DND-41 (cell line): ENCODE measurements around the gene COL19A1.

Experiments used
- ATAC-seq: fragments of 200-7000 bp; cut with Tn5 transposase; 3 replicates; pipeline ENCODE4 v1.9.1; 2021; ENCODE audit warnings: low read depth; ENCODE audit not compliant: insufficient read depth
- DNase-seq: peaks from one replicate; pipeline ENCODE4 v3.0.0-alpha.2; 2020
- H2AFZ ChIP-seq: 2 replicates; pipeline ENCODE4 v1.6.0; 2012; ENCODE audit warnings: low read depth, low read length
- H3K27ac ChIP-seq: 2 replicates; pipeline ENCODE4 v1.5.1; 2012; ENCODE audit warnings: low read length, inconsistent platforms
- H3K27me3 ChIP-seq: fragments of 200-600 bp; sonication (generic); 2 replicates; pipeline ENCODE4 v1.6.0; 2012; ENCODE audit warnings: low read length, mild to moderate bottlenecking, inconsistent platforms; ENCODE audit not compliant: insufficient read depth, poor library complexity
- H3K36me3 ChIP-seq: 2 replicates; pipeline ENCODE4 v1.5.1; 2012; ENCODE audit warnings: low read length, inconsistent platforms; ENCODE audit not compliant: insufficient read depth
- H3K4me1 ChIP-seq: 2 replicates; pipeline ENCODE4 v1.5.1; 2012; ENCODE audit warnings: mild to moderate bottlenecking, low read length; ENCODE audit not compliant: insufficient read depth
- H3K4me2 ChIP-seq: 2 replicates; pipeline ENCODE4 v1.6.0; 2012; ENCODE audit warnings: mild to moderate bottlenecking, moderate library complexity, low read length, inconsistent platforms; ENCODE audit not compliant: insufficient read depth
- H3K4me3 ChIP-seq, 2 experiments: fragments of 200-600 bp in 1 of 2; shearing (Covaris generic) in 1 of 2; 2 replicates each; pipeline ENCODE4 v1.5.1; 2012 to 2016; ENCODE audit warnings: inconsistent platforms in 2 of 2, low read length in 2 of 2, mild to moderate bottlenecking in 2 of 2, low read depth in 1 of 2, moderate library complexity in 1 of 2
- H3K79me2 ChIP-seq: 2 replicates; pipeline ENCODE4 v1.6.0; 2012; ENCODE audit warnings: low read length, inconsistent platforms; ENCODE audit not compliant: insufficient read depth
- H3K9ac ChIP-seq: 2 replicates; pipeline ENCODE4 v1.6.0; 2012; ENCODE audit warnings: low read depth, mild to moderate bottlenecking, inconsistent platforms, low read length, moderate library complexity
- H3K9me3 ChIP-seq: 2 replicates; pipeline ENCODE4 v1.5.1; 2012; ENCODE audit warnings: low read length, moderate library complexity, mild to moderate bottlenecking, inconsistent platforms; ENCODE audit not compliant: insufficient read depth, severe bottlenecking
- H4K20me1 ChIP-seq: 2 replicates; pipeline ENCODE4 v1.6.0; 2012; ENCODE audit warnings: low read length; ENCODE audit not compliant: insufficient read depth
- EZH2 ChIP-seq: IDR thresholded peaks from 3 replicates; pipeline ENCODE4 v1.6.1; 2012; ENCODE audit warnings: borderline replicate concordance, low read depth, mild to moderate bottlenecking, moderate library complexity, low read length, inconsistent platforms; ENCODE audit not compliant: severe bottlenecking
- TF ChIP-seq, protein P1 (sequence below): IDR thresholded peaks from 2 replicates; pipeline ENCODE4 v1.5.1; 2012; ENCODE audit warnings: borderline replicate concordance, low read length, moderate library complexity, mild to moderate bottlenecking; ENCODE audit not compliant: poor library complexity, severe bottlenecking; ENCODE audit errors: extremely low read depth

Gene COL19A1

GRCh38 chr6:69901361-69901760, 35.0 kb downstream of the COL19A1 start:
- H2AFZ ChIP-seq, result no peak overlapping the region
- no peak for DNase-seq
- H3K9ac ChIP-seq, result no peak overlapping the region
- H3K4me3 ChIP-seq, result no peak overlapping the region
- no peaks in the 10 kb centered on the region for H3K9me3 ChIP-seq
- no peaks in the 10 kb centered on the region for H3K79me2 ChIP-seq
- TF ChIP-seq, protein P1, sequence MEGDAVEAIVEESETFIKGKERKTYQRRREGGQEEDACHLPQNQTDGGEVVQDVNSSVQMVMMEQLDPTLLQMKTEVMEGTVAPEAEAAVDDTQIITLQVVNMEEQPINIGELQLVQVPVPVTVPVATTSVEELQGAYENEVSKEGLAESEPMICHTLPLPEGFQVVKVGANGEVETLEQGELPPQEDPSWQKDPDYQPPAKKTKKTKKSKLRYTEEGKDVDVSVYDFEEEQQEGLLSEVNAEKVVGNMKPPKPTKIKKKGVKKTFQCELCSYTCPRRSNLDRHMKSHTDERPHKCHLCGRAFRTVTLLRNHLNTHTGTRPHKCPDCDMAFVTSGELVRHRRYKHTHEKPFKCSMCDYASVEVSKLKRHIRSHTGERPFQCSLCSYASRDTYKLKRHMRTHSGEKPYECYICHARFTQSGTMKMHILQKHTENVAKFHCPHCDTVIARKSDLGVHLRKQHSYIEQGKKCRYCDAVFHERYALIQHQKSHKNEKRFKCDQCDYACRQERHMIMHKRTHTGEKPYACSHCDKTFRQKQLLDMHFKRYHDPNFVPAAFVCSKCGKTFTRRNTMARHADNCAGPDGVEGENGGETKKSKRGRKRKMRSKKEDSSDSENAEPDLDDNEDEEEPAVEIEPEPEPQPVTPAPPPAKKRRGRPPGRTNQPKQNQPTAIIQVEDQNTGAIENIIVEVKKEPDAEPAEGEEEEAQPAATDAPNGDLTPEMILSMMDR, result no peak
- no peak for TF ChIP-seq EZH2
- no peaks in the 10 kb centered on the region for H4K20me1 ChIP-seq
- no peaks in the 10 kb centered on the region for H3K36me3 ChIP-seq
- no peak for ATAC-seq
- H3K4me1 ChIP-seq, result no peaks in the 10 kb centered on the region
- H3K27ac ChIP-seq, result no peak overlapping the region
- H3K27me3 ChIP-seq, result no peaks in the 10 kb centered on the region
- no peak overlapping the region for H3K4me2 ChIP-seq

DNA sequence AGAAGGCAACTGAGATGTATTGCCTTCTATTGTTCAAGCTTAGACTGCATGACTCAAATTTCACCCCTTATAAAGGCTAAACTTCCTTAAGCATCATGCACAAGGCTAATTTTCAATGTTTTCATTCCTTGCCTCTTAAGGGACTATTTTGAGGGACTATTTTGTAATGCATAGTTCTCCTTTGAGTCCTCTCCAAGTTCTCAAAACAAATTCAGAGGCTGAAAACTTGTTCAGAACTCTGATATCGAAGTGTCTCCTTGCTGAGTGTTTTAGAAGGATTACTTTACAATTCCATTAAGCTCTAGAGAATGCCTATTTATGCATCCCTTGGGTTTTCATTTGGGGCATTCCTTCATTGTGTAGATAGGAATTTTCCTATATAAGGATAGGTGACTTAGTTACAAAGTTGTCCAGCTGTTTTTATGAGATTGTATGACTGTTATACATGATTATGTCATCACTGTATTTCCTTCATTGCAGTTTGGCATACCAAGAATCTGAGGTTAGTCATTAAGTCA, 41.7 kb downstream of the COL19A1 start:
- Histone ChIP-seq H3K79me2 (no peaks in the 10 kb centered on the region), H3K9ac (no peak overlapping the region), H3K27ac (no peak overlapping the region), H3K4me3 (no peak overlapping the region), H3K36me3 (no peaks in the 10 kb centered on the region), H3K4me2 (no peak overlapping the region), H4K20me1 (no peaks in the 10 kb centered on the region), H3K9me3 (no peaks in the 10 kb centered on the region), H3K4me1 (no peaks in the 10 kb centered on the region), H3K27me3 (no peaks in the 10 kb centered on the region), H2AFZ (no peak overlapping the region)
- no peak for DNase-seq
- no peak for ATAC-seq
- TF ChIP-seq EZH2, result no peak
- TF ChIP-seq, protein P1, result no peak

DNA sequence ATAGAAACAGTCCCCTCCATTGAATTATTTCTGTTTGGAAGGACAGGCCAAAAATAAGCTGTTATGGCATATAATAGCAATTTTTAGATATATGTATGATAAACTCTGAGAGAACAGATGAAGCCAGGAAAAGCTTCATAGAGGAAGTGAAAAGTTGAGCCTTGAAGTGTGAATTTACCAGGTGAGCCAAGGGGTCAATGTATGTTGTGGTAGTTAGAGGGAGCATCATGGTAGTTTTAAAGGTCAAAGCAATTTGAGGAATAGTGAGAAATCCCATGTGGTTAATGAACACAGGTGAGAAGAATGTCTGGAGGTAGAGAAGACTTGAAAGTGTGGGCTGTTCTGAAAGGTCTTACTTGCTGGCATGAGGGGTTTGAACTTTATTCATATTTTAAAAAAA, 47.0 kb downstream of the COL19A1 start:
- no peak overlapping the region for H3K27ac ChIP-seq
- no peaks in the 10 kb centered on the region for H4K20me1 ChIP-seq
- no peak for TF ChIP-seq EZH2
- TF ChIP-seq, protein P1, result no peak
- H3K9me3 ChIP-seq, result no peaks in the 10 kb centered on the region
- no peak for DNase-seq
- H3K4me3 ChIP-seq, result no peak overlapping the region
- no peaks in the 10 kb centered on the region for H3K79me2 ChIP-seq
- no peak overlapping the region for H2AFZ ChIP-seq
- H3K27me3 ChIP-seq, result no peaks in the 10 kb centered on the region
- H3K9ac ChIP-seq, result no peak overlapping the region
- H3K36me3 ChIP-seq, result no peaks in the 10 kb centered on the region
- no peak for ATAC-seq
- no peak overlapping the region for H3K4me2 ChIP-seq
- H3K4me1 ChIP-seq, result no peaks in the 10 kb centered on the region

- ATAC-seq, result no peak
- H3K4me2 ChIP-seq, result no peak overlapping the region
- no peak for DNase-seq
- H3K27ac ChIP-seq, result no peak overlapping the region
- H3K4me1 ChIP-seq, result no peaks in the 10 kb centered on the region
- no peaks in the 10 kb centered on the region for H3K27me3 ChIP-seq
- no peaks in the 10 kb centered on the region for H4K20me1 ChIP-seq
- H3K4me3 ChIP-seq, result no peak overlapping the region
- no peak overlapping the region for H3K9ac ChIP-seq
- TF ChIP-seq, protein P1, result no peak
- no peak for TF ChIP-seq EZH2
- no peaks in the 10 kb centered on the region for H3K36me3 ChIP-seq
- no peak overlapping the region for H2AFZ ChIP-seq
- H3K79me2 ChIP-seq, result no peaks in the 10 kb centered on the region
- H3K9me3 ChIP-seq, result no peaks in the 10 kb centered on the region
These were observed 47.7 kb downstream of the COL19A1 start for GRCh38 chr6:69914015-69914485.
